GM21717 (cell line): ENCODE data around the gene RETREG2.

Source experiments
- ATAC-seq: cut with Tn5 transposase; IDR thresholded peaks from one replicate; pipeline ENCODE4 v1.9.1; 2021; ENCODE audit warnings: mild to moderate bottlenecking, moderate library complexity; ENCODE audit not compliant: unreplicated experiment

Gene RETREG2, protein sequence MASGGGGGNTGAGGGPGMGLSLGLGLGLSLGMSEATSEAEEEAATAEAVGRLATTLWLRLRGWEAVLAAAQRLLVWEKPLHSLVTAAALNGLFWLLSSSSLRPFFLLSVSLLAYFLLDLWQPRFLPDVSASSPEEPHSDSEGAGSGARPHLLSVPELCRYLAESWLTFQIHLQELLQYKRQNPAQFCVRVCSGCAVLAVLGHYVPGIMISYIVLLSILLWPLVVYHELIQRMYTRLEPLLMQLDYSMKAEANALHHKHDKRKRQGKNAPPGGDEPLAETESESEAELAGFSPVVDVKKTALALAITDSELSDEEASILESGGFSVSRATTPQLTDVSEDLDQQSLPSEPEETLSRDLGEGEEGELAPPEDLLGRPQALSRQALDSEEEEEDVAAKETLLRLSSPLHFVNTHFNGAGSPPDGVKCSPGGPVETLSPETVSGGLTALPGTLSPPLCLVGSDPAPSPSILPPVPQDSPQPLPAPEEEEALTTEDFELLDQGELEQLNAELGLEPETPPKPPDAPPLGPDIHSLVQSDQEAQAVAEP

GRCh38 chr2:219177552-219178376 lies at the start of gene RETREG2:
RETREG2 (plus strand) TSS chr2:219178275; CDS start chr2:219178353, 78 bp downstream.
- peak; percentile 33 for ATAC-seq

DNA sequence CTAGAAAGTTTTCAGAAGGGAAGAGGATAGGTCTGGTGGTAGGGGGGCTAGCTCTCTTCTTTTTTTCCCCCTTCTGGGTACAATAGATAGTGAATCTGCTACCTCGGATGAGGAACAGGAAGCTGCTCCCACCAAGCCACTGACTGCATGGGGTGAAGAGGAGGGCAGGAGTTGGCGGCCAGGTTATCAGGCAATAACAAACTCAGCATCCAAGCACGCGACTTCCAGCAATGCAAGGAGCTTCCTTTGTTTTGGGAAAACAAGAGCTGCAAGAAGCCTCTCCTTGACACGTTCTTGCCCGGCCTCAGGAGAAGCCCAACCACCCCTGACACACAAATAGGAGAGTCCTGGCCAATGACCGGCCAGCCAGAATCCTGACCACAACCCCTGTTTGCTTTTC lies 49.7 kb upstream of the RETREG2 start:
- no peak for ATAC-seq

DNA sequence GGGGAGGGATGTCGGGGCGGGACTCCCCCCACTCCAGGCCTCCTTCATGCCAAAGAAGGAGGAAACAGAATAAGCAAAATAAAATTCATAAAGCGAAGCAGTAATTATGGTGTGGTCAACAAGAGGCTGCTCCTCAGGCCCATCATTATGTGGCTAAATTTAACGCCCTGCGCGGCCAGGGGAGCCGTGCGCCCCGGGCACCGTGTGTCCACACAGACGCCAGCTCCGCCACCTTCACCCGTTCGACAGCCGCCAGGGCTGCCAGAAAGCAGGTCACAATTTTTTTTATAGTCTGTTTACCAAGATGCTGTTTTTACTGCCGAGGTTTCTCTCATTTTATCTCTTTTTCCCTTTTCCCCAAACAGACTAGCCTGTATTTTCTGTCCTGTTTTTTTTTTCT lies 48.5 kb upstream of the RETREG2 start:
- ATAC-seq = no peak

GRCh38 chr2:219131327-219131726 lies 46.7 kb upstream of the RETREG2 start:
- ATAC-seq = no peak

- ATAC-seq = no peak
These were observed 46.3 kb upstream of the RETREG2 start for GRCh38 chr2:219131744-219132143.

DNA sequence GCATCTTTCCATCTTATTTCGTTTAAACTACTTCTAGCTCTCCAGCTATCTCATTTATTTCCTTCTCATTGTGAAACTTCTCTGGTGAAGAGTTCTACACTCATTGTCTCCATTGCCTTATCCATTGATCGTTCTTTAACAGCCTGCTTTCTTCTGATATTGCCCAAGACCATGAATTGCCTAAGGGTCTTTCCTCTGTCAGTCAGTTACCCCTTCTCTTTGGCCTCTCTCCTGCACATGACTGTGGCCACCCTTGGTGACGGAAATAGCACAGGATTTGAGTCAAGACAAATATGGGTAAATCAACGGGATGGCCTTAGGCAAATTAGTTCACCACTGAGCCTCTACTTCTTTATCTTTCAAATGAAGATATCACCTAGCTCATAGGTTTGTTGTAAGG lies 44.1 kb upstream of the RETREG2 start:
- ATAC-seq = no peak

DNA sequence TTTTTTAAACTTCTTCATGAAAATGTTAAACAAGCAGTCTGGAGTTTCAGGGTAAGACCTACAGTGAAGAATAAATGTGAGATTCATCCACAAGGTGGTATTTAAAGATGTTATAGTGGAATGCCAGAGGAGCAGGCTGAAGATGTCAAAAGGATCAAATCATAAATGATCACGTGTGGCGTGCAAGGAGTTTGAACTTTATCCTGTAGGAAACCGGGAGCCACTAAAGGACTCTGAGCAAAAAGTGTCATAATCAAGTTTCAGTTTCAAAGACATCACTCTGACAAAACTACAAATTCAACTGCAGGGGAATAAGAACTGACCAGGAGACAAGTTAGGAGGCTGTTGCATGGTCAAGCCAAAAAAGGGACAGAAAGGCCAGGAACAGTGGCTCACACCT lies 37.4 kb upstream of the RETREG2 start:
- ATAC-seq = no peak

DNA sequence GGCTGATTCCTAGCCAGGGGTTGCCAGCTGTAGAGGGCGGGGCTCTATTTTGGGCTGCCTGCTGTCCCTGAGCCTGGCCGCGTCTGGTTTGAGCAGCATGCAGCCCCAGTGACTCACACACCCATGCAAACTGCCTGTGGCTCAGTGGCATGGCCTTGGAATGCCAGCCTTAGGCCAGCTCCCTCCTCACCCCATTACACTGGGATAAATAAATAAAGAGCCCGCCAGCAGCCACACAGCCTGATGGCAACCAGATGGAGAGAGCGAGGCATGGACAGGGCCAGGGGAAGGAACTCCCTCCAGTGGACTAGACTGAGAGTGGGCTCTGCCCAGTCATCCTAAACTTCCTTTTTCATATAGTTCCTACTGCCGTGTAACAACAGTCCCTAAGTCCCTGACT lies 35.7 kb upstream of the RETREG2 start:
- no peak for ATAC-seq

DNA sequence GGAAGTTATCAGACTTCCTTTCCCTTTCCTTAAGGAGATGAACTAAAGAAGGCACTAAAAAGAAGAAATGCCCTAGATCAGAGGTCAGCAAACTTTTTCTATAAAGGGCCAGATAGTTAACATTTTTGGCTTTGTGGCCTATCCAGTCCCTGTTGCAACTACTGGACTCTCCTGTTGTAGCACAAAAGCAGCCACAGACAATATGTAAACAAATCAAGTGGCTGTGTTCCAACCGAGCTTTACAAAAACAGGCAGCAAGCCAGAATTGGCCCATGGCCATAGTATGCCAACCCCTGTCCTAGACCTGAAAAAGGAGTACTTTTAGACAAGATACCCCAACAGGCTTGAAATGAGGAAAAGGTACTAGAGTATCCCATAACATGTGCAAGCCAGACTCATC lies 28.4 kb upstream of the RETREG2 start:
- ATAC-seq = no peak

GRCh38 chr2:219155054-219155644 lies 22.9 kb upstream of the RETREG2 start:
- ATAC-seq = no peak

DNA sequence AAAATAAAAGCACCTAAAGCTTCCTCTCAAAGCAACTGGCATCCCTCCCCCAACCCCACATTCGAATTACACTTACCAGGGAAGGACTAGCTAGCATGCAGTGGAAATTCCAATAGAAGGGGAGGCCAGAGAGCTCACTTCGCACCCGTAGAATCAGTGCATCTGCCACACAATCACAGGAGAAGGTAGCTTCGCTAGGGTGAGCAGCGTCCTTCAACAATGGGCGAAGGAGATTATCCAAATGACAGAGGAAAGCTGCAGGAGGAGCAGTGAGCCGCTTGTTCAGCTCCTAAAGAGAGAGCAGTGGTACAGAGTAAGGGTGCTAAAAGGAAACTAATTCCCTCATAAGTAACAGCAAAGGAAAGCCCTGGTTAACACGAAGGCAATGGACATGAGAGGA lies 20.7 kb upstream of the RETREG2 start:
- ATAC-seq = no peak

DNA sequence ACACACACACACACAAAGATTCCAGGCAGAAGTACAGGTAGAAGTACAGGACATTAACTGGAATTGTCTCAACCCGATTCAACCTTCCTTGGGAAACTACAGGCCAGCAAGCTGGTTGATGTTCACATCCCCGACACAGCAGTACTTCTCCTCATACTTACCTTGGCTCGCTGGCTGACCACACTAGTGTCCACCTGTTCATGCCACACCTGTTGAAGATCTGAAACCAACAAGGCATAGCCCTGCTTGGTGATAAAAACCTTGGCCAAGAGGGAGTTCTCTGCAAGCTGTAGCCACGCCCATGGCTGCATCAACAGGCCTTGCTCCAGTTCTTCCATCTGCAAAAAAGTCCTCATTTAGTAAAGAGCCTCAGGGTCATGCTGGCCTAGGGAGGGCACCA lies 20.1 kb upstream of the RETREG2 start:
- no peak for ATAC-seq

DNA sequence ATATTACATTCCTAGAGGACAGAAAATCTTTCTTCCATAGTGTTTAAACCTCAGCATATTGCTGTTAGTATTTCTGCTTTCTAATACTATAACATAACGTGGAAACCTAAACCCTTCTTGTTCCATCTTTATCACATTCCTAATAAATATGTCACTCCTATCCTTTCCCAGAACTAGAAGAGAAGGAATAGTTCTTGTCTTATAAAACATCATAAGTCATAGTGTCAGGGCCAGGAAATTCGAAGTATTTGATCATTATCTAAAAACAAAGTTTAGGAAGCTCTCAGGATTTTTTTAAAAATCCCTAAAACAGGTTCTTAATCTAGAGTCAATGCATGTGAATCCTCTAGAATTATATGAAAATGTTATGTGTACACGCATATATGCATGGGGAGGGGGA lies 19.5 kb upstream of the RETREG2 start:
- no peak for ATAC-seq

DNA sequence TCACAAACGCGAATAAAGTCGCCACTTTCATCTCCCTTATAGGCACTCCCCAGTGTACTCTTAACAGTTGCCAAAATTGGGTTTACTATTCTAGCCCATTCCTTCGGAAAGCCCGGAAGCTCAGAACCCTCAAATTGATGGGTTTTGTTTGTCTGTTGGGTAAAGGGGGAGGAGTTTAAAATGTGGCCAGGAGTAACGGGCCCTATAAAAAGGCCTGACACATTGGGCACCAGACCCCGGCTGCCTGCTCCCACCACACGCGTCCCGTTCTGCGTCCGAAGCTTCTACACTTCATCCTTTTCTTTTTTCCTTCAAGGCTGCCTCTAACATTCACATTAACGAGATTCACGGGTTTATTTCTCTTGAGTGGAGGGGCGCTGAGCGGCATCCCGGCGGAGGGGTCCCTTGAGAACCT lies 18.3 kb upstream of the RETREG2 start:
- ATAC-seq = peak; percentile 4

GRCh38 chr2:219160186-219161017 lies 17.7 kb upstream of the RETREG2 start, which contains the start of gene NHEJ1:
NHEJ1 (minus strand) TSS chr2:219160815; CDS start chr2:219158362, 2,453 bp downstream.
- peak; percentile 87 for ATAC-seq

GRCh38 chr2:219161097-219161496 lies 17.0 kb upstream of the RETREG2 start:
- ATAC-seq = no peak

GRCh38 chr2:219163156-219163555 lies 14.9 kb upstream of the RETREG2 start:
- ATAC-seq = no peak

DNA sequence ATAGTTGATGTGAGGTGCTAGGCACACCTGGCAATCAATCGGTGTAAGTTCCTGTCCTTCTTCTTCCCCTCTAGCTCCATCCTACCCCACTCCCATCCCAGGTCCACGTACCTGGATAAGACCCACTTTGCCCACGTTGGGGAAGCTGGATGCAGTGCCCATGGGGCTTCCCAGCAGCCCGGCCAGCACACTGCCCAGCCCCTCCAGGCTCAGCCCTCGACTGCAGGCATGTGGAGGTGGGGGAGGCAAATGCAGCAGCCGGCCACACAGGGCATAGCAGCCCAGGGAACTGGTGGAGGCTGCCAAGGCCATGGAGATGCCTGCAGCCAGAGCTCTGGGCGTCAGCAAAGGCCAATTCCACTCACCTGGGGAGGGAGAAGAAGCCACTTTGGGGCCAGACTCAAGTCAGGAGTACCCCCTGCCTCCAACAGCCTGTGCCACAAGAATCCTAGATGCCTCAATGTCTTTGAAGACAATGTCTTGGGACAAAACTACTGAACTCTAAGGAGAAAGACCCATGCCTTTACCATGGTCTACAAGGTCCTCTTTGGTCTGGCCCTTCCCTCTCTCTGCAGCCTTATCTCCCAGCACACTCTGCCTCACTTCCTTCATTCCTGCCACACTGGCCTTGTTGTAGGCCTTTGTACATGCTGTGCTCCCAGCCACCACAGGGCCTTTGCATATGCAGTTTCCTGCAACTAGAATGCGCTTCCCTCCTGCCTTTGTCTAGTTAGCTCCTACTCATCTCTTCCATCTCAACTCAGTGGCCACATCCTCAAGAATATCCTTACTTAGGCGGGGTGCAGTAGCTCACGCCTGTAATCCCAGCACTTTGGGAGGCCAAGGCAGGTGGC lies 12.8 kb upstream of the RETREG2 start:
- no peak for ATAC-seq

GRCh38 chr2:219167997-219168396 lies 10.1 kb upstream of the RETREG2 start:
- ATAC-seq = no peak
